ENCODE results near the gene KLHDC8A. TPM values are rescaled to one million over a fixed set of nuclear protein-coding genes. Genes with fewer than 3 reads are reported as not detected.

Gene KLHDC8A
- total and polyA plus RNA-seq, 9 of the 15 experiments (the other 6 are each of a cell fraction or from before 2014, with no cell fraction given) = 0.01 to 0.54 (median 0.04) TPM; not detected in 6

GRCh38 chr1:205350124-205350523, 6.6 kb downstream of the KLHDC8A start (continued):
- TF ChIP-seq, protein P1, sequence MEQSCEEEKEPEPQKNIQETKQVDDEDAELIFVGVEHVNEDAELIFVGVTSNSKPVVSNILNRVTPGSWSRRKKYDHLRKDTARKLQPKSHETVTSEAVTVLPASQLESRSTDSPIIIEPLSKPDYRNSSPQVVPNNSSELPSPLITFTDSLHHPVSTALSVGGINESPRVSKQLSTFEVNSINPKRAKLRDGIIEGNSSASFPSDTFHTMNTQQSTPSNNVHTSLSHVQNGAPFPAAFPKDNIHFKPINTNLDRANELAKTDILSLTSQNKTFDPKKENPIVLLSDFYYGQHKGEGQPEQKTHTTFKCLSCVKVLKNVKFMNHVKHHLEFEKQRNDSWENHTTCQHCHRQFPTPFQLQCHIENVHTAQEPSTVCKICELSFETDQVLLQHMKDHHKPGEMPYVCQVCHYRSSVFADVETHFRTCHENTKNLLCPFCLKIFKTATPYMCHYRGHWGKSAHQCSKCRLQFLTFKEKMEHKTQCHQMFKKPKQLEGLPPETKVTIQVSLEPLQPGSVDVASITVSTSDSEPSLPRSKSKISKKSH (CRISPR knock-in tag; IDR thresholded peaks at IDR 0.05) = no peak
- TF ChIP-seq ZNF766 (CRISPR knock-in tag; conservative IDR thresholded peaks at IDR 0.05) = no peak

DNA sequence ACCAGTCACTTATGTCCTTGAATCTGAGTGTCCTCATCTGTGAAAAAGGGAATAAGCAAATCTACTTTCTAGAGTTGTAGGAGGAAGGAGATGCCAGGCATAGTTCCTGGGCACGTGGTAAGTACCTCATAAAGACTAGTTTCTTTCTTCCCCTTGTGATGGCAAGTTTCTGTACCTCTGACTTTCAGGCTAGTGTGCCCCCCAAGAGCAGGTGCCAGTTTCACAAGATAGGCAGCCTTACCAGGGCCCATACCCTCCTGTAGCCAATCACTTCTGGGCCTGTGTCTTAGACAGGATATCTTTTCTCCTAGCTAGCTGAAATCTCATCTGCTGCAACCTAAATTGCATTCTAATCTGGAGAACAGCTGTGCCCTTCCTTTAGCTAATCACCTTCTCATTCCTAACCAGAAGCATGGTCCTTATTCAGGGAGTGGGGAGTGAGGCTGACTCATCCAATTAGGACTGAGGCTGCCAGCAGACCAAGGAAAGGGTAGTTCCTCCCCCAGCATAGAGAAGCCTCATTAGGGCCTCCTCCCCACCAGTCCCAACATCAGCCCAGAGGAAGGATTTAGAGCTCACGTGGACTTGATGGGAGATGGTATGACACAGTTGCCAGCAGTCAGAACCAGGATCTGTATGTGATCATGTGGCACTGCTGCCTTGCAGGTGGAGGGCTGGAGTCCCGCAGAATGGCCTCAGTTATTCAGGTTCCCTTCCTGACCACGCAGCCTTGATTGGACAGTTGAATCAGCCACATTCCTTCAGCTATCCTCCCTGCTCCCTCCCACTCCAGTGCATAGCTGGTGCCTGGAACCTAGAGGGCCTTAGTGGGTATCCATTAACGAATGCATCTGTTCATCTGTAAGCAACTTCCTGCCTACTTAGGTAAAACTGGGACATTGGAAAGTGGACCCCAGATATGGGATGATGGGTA, 7.9 kb downstream of the KLHDC8A start:
- no TSS peak for BruUV-seq (replicated peaks)
- no peak for ATAC-seq
- peaks cover 25% of the 10 kb centered on the region; the same call in 1 of the 2 replicates for H4K20me1 ChIP-seq (replicated peaks; ENCODE audit: control insufficient read depth, insufficient read depth, low read length)
- WGBS (ENCODE audit: insufficient coverage, low coverage, missing lambda C conversion rate) = 0% methylated on average over 5 of the region's 5 CpGs
- no peaks in the 10 kb centered on the region for H3K79me2 ChIP-seq (ENCODE audit: control insufficient read depth, insufficient read depth, low read length)
- in situ Hi-C loops (cut with MboI) (no loop called here), intact Hi-C loops (cut with micrococcal nuclease) (no loop called here)
- no peak for FAIRE-seq
- H2AFZ ChIP-seq (ENCODE audit: low read depth, low read length) = no peak overlapping the region
- no peak for DNase-seq (ENCODE audit: extremely low read depth in 1 of 4, low spot score in 3 of 4)
- H3K9ac ChIP-seq (ENCODE audit: insufficient read depth in 1 of 2, low read depth in 2 of 2, low read length in 2 of 2) = no peak overlapping the region
- no peak overlapping the region for H3K27ac ChIP-seq (ENCODE audit: extremely low read depth, low read depth, low read length)
- peaks cover 45 to 81% of the 10 kb centered on the region in 2 experiments; a peak in 4 of 5 replicates for H3K27me3 ChIP-seq (ENCODE audit: control insufficient read depth in 2 of 2, insufficient read depth in 2 of 2, low read length in 2 of 2)
- POLR2A ChIA-PET = interaction anchor here (0.6 to 1.5 kb wide), 5 partner anchors 12 to 1380 kb away, joined by 3 to 4 read pairs (median 3); no protein-coding TSS in a partner anchor
- TF ChIP-seq RB1 (IDR thresholded peaks at IDR 0.05; ENCODE audit: low read depth) (no peak), CBFA2T3 (IDR thresholded peaks at IDR 0.05) (peak; percentile 30; the same call in 1 of the 2 replicates)
- H3K4me3 ChIP-seq = no peak overlapping the region
- H3K9me1 ChIP-seq (ENCODE audit: control insufficient read depth, insufficient read depth, low read length) = no peaks in the 10 kb centered on the region
- no peak overlapping the region for H3K4me2 ChIP-seq (ENCODE audit: insufficient read depth, low read length)
- CTCF ChIA-PET (ENCODE audit: low intra/inter-chr PET ratio) = no interaction called here
- no peaks in the 10 kb centered on the region for H3K9me3 ChIP-seq (replicated peaks; ENCODE audit: control insufficient read depth, insufficient read depth, low read depth, low read length)
- H3K4me1 ChIP-seq (replicated peaks in 1 of 2; ENCODE audit: control insufficient read depth in 2 of 2, insufficient read depth in 2 of 2, low read length in 2 of 2) = peaks cover 10% of the 10 kb centered on the region in 2 experiments
- H3K36me3 ChIP-seq (ENCODE audit: control insufficient read depth, insufficient read depth, low read length) = no peaks in the 10 kb centered on the region
